ENCODE measurements around the gene DPF3.

Gene DPF3

DNA sequence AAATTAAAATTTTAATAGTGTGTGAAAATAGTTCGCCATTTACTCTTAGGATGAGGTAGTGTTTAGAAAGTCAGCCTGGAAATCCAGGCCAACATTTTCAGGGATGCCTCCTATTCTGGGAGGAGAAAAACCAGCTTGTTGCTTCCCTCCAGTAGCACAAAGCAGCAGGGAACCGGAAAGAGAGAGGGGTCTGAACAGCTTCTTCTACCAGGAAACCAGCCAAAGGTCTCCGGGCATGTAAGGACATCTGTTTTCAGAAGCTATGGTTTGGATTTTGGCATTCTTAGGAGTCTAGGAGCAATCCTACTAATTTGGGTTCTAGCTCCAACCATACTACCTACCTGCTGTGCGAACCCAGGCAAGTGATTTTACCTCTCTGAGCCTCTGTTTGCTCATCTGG is 85.3 kb downstream of the DPF3 start:
- H2BK5ac ChIP-seq (ENCODE audit: low read length): no peak overlapping the region
- H2BK12ac ChIP-seq (ENCODE audit: low read length): no peak overlapping the region
- no peak overlapping the region for H4K8ac ChIP-seq (ENCODE audit: low read depth, low read length)
- no peak overlapping the region for H3K4me2 ChIP-seq (ENCODE audit: insufficient read depth, low read length, poor library complexity, severe bottlenecking)
- WGBS, 2 donors (ENCODE audit: extremely low coverage in 2 of 2, insufficient read length in 2 of 2, insufficient replicate concordance in 1 of 2): no CpG with 5 or more reads among the region's 4 CpGs
- H3K18ac ChIP-seq (ENCODE audit: low read length): no peak overlapping the region
- H3K14ac ChIP-seq (ENCODE audit: low read length): no peak overlapping the region
- H2BK120ac ChIP-seq (ENCODE audit: low read depth, low read length): no peak overlapping the region
- H3K4ac ChIP-seq (ENCODE audit: low read length): no peak overlapping the region
- no peaks in the 10 kb centered on the region for H3K79me1 ChIP-seq (ENCODE audit: low read depth, low read length)
- no peak overlapping the region for H4K91ac ChIP-seq (ENCODE audit: low read depth, low read length, poor library complexity)
- no peak overlapping the region for H3K4me3 ChIP-seq (ENCODE audit: low read length in 2 of 2)
- H3K4me1 ChIP-seq (ENCODE audit: control insufficient read depth in 2 of 2, insufficient read depth in 1 of 2, low read depth in 1 of 2, low read length in 2 of 2): peaks cover 0 to 5% of the 10 kb centered on the region in 2 donors
- H2AFZ ChIP-seq (ENCODE audit: low read length): no peak overlapping the region
- H3K27ac ChIP-seq (replicated peaks; ENCODE audit: low read length): no peak overlapping the region
- H2BK15ac ChIP-seq (ENCODE audit: low read length): no peak overlapping the region
- H3K9ac ChIP-seq (ENCODE audit: low read depth, low read length, poor library complexity): no peak overlapping the region
- H2AK5ac ChIP-seq (ENCODE audit: low read depth, low read length): no peak overlapping the region
- no peaks in the 10 kb centered on the region for H3K9me3 ChIP-seq (replicated peaks in 1 of 2; ENCODE audit: control insufficient read depth in 2 of 2, insufficient read depth in 1 of 2, low read depth in 1 of 2, low read length in 2 of 2)
- DNase-seq (ENCODE audit: low spot score): no peak
- no peaks in the 10 kb centered on the region for H3K36me3 ChIP-seq (replicated peaks in 1 of 2; ENCODE audit: control insufficient read depth in 2 of 2, insufficient read depth in 2 of 2, low read length in 2 of 2)
- H3K23ac ChIP-seq (ENCODE audit: low read depth, low read length, poor library complexity): no peak overlapping the region
- no peaks in the 10 kb centered on the region for H3K27me3 ChIP-seq (ENCODE audit: control insufficient read depth in 3 of 3, insufficient read depth in 3 of 3, low read depth in 1 of 3, low read length in 3 of 3)

DNA sequence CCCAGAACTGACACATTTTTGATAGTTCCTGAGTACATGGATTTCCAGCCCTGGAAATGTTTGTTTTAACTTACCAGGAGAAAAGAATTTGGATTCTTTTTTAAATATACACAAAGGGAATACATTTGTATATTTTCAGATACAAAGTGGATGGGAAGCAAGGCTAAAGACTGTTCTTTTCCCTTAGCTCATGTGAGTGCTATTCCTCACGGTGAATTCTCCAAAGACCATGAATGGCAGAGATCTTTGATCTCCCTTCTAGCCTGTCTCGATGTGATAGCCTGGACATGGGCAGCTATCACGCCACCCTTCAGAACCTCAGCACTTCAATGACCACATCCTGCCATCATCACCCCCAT is 91.3 kb downstream of the DPF3 start:
- Histone ChIP-seq H3K4me1 (ENCODE audit: control insufficient read depth in 2 of 2, insufficient read depth in 1 of 2, low read depth in 1 of 2, low read length in 2 of 2) (peaks cover 0 to 1% of the 10 kb centered on the region in 2 donors), H2BK15ac (ENCODE audit: low read length) (no peak overlapping the region), H3K36me3 (replicated peaks in 1 of 2; ENCODE audit: control insufficient read depth in 2 of 2, insufficient read depth in 2 of 2, low read length in 2 of 2) (no peaks in the 10 kb centered on the region), H3K23ac (ENCODE audit: low read depth, low read length, poor library complexity) (no peak overlapping the region), H3K4me2 (ENCODE audit: insufficient read depth, low read length, poor library complexity, severe bottlenecking) (no peak overlapping the region), H4K8ac (ENCODE audit: low read depth, low read length) (no peak overlapping the region), H2AFZ (ENCODE audit: low read length) (no peak overlapping the region), H2BK5ac (ENCODE audit: low read length) (no peak overlapping the region), H3K79me1 (ENCODE audit: low read depth, low read length) (no peaks in the 10 kb centered on the region), H3K18ac (ENCODE audit: low read length) (peak overlapping the region; percentile 53), H3K9me3 (replicated peaks in 1 of 2; ENCODE audit: control insufficient read depth in 2 of 2, insufficient read depth in 1 of 2, low read depth in 1 of 2, low read length in 2 of 2) (no peaks in the 10 kb centered on the region), H2AK5ac (ENCODE audit: low read depth, low read length) (no peak overlapping the region), H3K4ac (ENCODE audit: low read length) (no peak overlapping the region), H3K27ac (replicated peaks; ENCODE audit: low read length) (no peak overlapping the region), H4K91ac (ENCODE audit: low read depth, low read length, poor library complexity) (no peak overlapping the region), H3K4me3 (ENCODE audit: low read length in 2 of 2) (no peak overlapping the region), H3K14ac (ENCODE audit: low read length) (no peak overlapping the region), H2BK12ac (ENCODE audit: low read length) (no peak overlapping the region), H3K9ac (ENCODE audit: low read depth, low read length, poor library complexity) (no peak overlapping the region), H3K27me3 (ENCODE audit: control insufficient read depth in 3 of 3, insufficient read depth in 3 of 3, low read depth in 1 of 3, low read length in 3 of 3) (no peaks in the 10 kb centered on the region), H2BK120ac (ENCODE audit: low read depth, low read length) (no peak overlapping the region)
- WGBS, 2 donors (ENCODE audit: extremely low coverage in 2 of 2, insufficient read length in 2 of 2, insufficient replicate concordance in 1 of 2): no CpG with 5 or more reads among the region's 3 CpGs
- no peak for DNase-seq (ENCODE audit: low spot score)

DNA sequence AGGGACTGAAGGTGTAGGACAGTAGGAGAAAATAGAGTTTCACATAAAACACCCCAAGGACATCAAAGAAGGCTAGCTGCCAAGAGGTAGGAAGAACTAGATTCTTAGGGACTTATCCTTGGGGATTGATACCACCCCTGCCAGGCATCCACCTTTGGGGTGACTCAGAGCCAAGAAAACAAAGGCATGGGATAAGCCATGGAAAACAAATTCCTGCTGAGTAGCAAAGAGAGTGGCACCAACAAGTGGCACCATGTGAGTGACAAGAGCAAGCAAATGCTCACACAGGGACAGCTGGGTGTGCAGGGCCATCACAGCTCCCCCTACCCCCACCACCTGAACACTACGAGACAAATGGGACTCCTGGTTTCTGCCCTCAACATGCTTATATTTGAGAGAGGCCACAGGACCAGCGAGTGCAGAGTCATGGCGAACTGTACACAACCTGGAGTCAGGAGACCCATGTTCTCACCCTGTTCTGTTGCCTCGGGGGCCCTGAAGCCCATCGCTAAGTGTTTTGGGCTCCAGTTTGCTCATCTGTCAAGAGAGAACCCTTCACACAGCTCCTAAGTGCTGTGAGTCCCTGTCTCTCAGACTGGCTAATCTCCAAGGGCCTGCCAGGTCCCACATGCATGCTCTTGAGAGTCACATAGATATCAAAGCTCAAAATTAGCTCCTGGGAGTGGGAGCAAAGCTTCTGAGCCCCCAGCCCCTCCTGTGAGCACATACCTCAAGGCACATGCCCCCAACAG is 91.9 kb downstream of the DPF3 start:
- Histone ChIP-seq H3K27ac (replicated peaks; ENCODE audit: low read length) (no peak overlapping the region), H3K4ac (ENCODE audit: low read length) (no peak overlapping the region), H3K4me2 (ENCODE audit: insufficient read depth, low read length, poor library complexity, severe bottlenecking) (no peak overlapping the region), H2AFZ (ENCODE audit: low read length) (no peak overlapping the region), H3K27me3 (ENCODE audit: control insufficient read depth in 3 of 3, insufficient read depth in 3 of 3, low read depth in 1 of 3, low read length in 3 of 3) (no peaks in the 10 kb centered on the region), H2BK5ac (ENCODE audit: low read length) (no peak overlapping the region), H3K18ac (ENCODE audit: low read length) (no peak overlapping the region), H3K14ac (ENCODE audit: low read length) (no peak overlapping the region), H2BK120ac (ENCODE audit: low read depth, low read length) (no peak overlapping the region), H3K23ac (ENCODE audit: low read depth, low read length, poor library complexity) (peak overlapping the region; percentile 8), H4K8ac (ENCODE audit: low read depth, low read length) (no peak overlapping the region), H3K9me3 (replicated peaks in 1 of 2; ENCODE audit: control insufficient read depth in 2 of 2, insufficient read depth in 1 of 2, low read depth in 1 of 2, low read length in 2 of 2) (no peaks in the 10 kb centered on the region), H2BK15ac (ENCODE audit: low read length) (no peak overlapping the region), H3K4me1 (ENCODE audit: control insufficient read depth in 2 of 2, insufficient read depth in 1 of 2, low read depth in 1 of 2, low read length in 2 of 2) (peaks cover 0 to 1% of the 10 kb centered on the region in 2 donors), H3K4me3 (ENCODE audit: low read length in 2 of 2) (no peak overlapping the region), H4K91ac (ENCODE audit: low read depth, low read length, poor library complexity) (no peak overlapping the region), H2BK12ac (ENCODE audit: low read length) (no peak overlapping the region), H3K9ac (ENCODE audit: low read depth, low read length, poor library complexity) (no peak overlapping the region), H3K36me3 (replicated peaks in 1 of 2; ENCODE audit: control insufficient read depth in 2 of 2, insufficient read depth in 2 of 2, low read length in 2 of 2) (no peaks in the 10 kb centered on the region), H3K79me1 (ENCODE audit: low read depth, low read length) (no peaks in the 10 kb centered on the region), H2AK5ac (ENCODE audit: low read depth, low read length) (no peak overlapping the region)
- DNase-seq (ENCODE audit: low spot score): no peak
- no CpG with 5 or more reads among the region's 5 CpGs for WGBS, 2 donors (ENCODE audit: extremely low coverage in 2 of 2, insufficient read length in 2 of 2, insufficient replicate concordance in 1 of 2)

DNA sequence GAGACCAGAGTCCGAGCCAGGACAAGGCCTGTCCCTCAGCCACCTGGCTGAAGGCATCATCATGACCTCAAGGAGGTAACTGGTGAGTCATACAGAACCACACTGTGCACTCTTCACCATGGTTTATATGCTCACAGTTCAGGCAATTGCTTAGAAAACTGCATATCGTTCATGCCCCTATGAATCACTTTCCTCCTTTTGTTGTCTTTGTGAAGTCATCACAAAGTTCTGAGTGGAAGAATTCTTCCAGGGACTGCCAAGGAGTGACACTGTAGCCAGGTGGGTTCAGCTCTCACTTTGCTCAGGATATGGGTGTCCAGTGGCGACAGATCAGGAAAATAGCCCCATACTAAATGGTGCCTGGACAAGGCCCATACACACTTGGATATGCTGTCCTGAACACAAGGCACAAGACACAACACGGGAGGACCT is 92.5 kb downstream of the DPF3 start:
- no peak overlapping the region for H3K18ac ChIP-seq (ENCODE audit: low read length)
- no peak overlapping the region for H2AFZ ChIP-seq (ENCODE audit: low read length)
- no peak overlapping the region for H3K4me3 ChIP-seq (ENCODE audit: low read length in 2 of 2)
- no peak overlapping the region for H2AK5ac ChIP-seq (ENCODE audit: low read depth, low read length)
- no peak overlapping the region for H3K27ac ChIP-seq (replicated peaks; ENCODE audit: low read length)
- H2BK5ac ChIP-seq (ENCODE audit: low read length): no peak overlapping the region
- H4K91ac ChIP-seq (ENCODE audit: low read depth, low read length, poor library complexity): no peak overlapping the region
- peaks cover 0 to 4% of the 10 kb centered on the region in 2 donors for H3K4me1 ChIP-seq (ENCODE audit: control insufficient read depth in 2 of 2, insufficient read depth in 1 of 2, low read depth in 1 of 2, low read length in 2 of 2)
- no peak overlapping the region for H2BK120ac ChIP-seq (ENCODE audit: low read depth, low read length)
- no peak overlapping the region for H3K23ac ChIP-seq (ENCODE audit: low read depth, low read length, poor library complexity)
- WGBS, 2 donors (ENCODE audit: extremely low coverage in 2 of 2, insufficient read length in 2 of 2, insufficient replicate concordance in 1 of 2): no CpG with 5 or more reads among the region's 4 CpGs
- no peak overlapping the region for H3K14ac ChIP-seq (ENCODE audit: low read length)
- no peaks in the 10 kb centered on the region for H3K36me3 ChIP-seq (replicated peaks in 1 of 2; ENCODE audit: control insufficient read depth in 2 of 2, insufficient read depth in 2 of 2, low read length in 2 of 2)
- H3K4me2 ChIP-seq (ENCODE audit: insufficient read depth, low read length, poor library complexity, severe bottlenecking): no peak overlapping the region
- H2BK12ac ChIP-seq (ENCODE audit: low read length): no peak overlapping the region
- H4K8ac ChIP-seq (ENCODE audit: low read depth, low read length): no peak overlapping the region
- no peaks in the 10 kb centered on the region for H3K9me3 ChIP-seq (replicated peaks in 1 of 2; ENCODE audit: control insufficient read depth in 2 of 2, insufficient read depth in 1 of 2, low read depth in 1 of 2, low read length in 2 of 2)
- H3K4ac ChIP-seq (ENCODE audit: low read length): no peak overlapping the region
- DNase-seq (ENCODE audit: low spot score): no peak
- no peaks in the 10 kb centered on the region for H3K79me1 ChIP-seq (ENCODE audit: low read depth, low read length)
- H3K9ac ChIP-seq (ENCODE audit: low read depth, low read length, poor library complexity): no peak overlapping the region
- no peak overlapping the region for H2BK15ac ChIP-seq (ENCODE audit: low read length)
- no peaks in the 10 kb centered on the region for H3K27me3 ChIP-seq (ENCODE audit: control insufficient read depth in 3 of 3, insufficient read depth in 3 of 3, low read depth in 1 of 3, low read length in 3 of 3)

Data from neuronal stem cell (in vitro differentiated cells).